GM21576 (cell line): ENCODE measurements around the gene KLK13.

Experiments
- ATAC-seq: cut with Tn5 transposase; IDR thresholded peaks from one replicate; pipeline ENCODE4 v1.9.1; 2021; ENCODE audit warnings: mild to moderate bottlenecking, moderate library complexity; ENCODE audit not compliant: unreplicated experiment

KLK13 gene

DNA sequence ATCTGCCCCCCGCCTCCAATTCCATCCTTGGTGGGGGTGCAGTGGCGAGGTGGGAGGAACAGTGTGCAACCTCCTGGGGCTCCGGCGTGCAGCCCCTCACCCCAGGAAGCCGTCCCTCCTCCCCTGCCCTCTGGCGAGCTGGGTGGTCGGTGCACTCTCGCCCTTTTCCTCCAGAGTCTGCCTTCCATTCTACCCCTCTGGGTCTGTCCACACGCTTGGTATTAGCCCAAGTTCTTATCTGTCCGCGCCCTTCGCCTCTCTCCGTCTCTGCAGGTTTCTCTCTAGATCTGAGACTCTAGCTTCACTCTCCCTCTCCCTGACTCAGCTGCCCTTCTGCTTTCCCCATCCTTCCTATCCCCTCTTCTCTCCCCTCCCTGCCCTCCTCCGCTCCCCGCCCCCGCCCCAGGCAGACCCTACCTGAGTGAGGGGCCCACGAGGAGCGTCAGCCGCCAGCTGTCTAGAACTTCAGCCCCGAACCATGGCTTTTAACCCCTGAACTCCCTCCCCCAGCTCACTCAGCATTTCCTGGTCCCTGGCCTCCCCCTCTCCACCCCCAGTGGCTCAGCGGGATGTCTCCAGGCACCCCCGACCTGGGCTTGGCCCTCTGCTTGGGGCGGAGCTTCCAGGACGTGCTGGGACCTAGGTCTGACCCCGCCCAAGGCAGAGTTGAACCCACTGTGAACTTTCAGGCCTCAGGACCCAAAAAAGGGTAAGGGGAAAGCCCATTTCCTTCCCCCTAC, 499 bp upstream of the KLK13 start:
- ATAC-seq = no peak

DNA sequence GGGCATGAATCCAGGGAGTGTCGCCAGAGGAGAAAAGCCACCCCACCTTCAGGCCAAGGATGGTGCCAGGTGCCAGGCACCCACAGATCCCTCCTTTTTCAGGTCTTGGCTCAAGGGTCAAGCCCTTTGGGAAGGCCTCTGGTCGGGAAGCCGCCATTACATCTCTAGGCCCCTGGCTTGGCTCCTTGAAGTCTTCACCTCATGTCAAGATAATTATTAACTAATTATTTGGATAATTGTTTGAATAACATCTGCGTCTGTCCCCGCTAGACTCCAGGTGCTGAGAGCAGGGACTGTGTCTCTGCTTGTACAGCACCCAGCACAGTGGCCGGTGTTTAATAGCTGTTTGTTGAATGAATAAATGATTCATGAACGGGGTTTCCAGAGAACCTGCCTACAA, 1.2 kb downstream of the KLK13 start:
- no peak for ATAC-seq

DNA sequence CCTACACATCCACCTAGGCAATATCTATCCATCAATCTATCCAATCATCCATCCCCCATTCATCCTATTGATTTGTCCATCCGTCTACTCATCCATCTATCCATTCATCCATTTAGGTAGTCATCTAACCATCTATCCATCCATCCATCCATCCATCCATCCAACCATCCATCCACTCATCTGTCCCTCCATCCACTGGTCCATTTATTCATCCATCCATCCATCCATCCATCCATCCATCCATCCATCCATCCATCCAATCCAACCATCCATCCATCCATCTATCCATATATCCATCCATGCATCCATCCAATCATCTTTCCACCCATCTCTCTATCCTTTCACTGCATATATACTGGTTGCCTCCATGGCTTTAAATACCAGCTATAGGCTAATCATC, 3.9 kb downstream of the KLK13 start:
- ATAC-seq = no peak

DNA sequence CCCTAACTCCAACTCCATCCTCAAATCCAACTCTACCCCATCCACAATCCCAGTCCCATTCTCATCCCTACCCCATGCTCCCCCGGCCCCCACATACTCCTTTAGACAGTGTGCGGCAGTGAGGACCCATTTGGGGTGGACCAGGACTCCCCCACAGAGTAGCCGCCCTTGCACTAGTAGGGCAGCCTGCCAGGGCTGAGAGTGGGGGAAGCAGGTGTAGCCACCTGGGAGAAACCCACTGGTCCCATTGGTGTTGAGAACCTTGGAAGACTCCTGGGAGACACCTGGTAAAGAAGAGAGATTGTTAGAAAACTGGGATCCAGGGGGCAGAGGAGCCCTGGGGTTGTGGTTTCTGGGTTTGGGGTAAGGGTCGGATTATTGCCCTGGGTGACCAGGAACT, 4.6 kb downstream of the KLK13 start:
- no peak for ATAC-seq

DNA sequence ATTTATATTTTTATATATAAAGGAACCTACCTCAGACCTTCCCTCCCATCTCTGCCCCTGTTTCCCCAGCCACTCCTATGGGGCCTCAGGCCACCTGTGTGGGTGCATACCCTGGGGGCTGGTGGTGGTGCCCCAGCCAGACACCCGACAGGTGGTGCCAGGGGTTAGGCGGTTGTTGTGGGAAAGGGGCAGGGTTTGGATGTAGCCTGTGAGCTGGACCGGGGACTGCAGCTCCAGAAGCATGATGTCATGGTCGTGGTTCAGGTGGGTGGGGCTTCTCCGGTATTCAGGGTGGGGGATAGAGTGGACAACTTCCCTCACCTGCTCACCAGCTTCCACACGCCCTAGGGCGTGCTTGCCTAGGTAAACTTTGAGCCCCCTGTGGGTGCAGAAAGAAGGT, 5.2 kb downstream of the KLK13 start:
- ATAC-seq = no peak

DNA sequence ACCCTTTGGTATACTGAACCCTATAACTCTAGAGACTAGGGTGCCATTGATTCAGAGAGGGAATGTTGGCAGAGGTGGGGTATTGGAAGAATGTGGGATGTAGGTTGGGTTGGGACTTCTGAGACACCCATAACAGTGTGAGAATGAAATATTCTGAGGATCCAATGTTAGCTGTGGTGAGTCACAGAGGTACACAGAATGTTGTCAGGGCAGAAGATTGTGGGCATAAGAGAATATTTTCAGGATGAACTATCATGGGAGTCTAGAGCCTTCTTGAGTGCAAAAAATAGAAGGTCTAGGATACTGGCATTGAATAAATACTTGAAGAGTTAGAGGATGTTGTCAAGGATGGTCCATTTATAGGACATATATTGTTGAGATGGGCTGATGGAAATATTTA, 9.0 kb downstream of the KLK13 start:
- ATAC-seq = no peak

DNA sequence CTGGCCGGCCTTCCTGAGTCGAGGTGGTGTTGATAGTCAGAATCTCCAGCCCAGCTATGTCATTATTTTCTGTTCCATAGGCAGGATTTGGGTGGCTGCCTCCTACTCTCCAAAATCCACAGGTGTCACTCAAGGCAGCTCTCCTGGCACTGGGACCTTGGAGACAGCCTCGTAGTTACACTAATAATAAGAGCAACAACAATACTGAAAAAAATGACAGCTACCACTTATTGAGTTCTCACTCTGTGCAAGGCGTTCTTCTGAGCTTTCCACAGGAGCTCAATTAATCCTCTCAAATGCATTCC, 17.9 kb downstream of the KLK13 start:
- no peak for ATAC-seq

DNA sequence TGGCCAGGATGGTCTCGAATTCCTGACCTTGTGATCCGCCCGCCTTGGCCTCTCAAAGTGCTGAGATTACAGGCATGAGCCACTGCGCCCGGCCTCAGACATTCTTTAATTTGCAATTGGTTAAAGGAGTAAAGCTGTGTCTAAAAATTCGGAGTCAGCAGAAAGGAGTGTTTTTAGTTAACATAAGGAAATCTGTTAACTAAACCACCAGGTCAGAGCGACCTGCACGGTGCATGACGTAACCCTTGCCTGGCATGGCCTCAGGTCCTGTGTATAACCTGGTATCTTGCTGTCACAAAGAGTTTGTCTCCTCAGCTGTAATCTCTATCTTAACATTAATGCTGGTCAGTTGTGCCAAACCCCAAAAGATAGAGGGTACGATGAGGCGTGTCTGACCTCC, 20.6 kb downstream of the KLK13 start:
- no peak for ATAC-seq

DNA sequence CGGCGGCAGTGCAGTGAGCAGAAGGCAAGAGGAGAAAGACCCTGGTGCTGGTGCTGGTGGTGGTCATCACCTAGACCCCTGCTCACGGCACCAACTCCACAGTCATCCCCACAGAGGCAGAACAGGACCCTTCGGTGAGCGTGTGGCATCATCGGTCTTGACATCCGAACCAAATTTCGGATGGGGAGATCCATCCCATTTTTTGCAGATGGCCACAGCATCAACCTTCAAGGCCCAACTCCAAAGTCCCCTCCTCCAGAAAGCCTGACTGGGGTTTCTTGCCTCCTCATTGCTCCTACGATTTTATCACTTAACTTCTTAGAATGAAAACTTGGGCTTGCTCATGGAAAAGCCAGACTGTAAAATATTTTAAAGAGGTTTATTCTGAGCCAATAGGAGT, 21.4 kb downstream of the KLK13 start:
- no peak for ATAC-seq

DNA sequence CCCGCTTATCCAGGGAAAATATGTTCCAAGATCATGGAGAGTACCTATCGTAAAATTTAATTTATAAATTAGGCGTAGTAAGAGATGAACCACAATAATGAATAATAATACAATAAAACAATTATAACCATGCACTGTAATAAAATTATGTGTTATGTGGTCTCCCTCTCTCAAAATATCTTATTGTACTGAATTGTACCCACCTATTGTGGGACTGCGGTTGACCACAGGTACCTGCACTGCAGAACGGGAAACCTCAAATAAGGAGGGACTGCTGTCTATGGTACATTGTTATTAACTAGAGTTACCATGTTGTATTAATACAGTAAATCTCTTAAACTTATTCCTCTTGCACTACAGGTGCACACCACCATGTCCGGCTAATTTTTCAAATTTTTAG, 24.7 kb downstream of the KLK13 start:
- ATAC-seq = no peak

DNA sequence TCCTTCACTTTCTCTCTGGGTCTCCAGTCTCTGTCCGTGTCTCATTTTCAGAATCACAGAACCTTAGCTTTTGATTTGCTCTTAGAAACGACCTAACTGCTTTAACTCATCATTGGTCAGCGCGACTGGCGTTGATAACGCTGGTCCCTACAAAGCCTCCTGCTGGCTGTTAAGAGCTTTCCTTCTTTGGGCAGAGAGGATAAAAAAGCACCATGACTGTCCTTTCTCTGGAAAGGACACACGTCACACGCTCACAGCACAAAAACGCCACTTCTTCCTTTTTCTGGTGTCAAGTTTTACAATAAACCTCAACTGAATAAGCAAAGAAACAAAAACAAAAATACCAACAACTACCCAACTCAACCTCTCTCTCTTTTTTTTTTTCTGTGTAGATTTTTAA, 28.4 kb downstream of the KLK13 start:
- no peak for ATAC-seq

DNA sequence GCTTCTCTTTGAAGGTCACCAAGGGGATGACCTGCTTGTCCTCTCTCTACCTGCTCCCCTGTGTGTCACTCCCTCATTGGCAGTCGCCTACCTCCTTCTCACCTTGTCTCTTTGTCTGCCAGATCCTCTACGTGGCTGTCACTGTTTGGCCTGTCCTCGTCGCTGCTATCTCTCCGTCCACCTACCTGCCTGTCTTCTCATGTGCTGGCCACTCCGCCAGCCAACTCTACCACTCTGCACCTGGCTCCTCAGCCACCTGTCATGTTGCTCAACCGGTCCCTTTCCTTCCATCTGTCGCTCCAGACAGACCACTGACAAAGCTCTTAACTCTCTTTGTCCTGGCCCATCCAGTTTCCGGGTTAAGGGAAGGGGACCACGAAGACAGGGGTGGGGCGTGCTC, 30.2 kb downstream of the KLK13 start, which contains the start of gene KLK12:
Gene KLK12 (minus strand): TSS at position 299 of the 400 bp plus-strand sequence. CDS start 381 bp downstream, outside the sequence.
- no peak for ATAC-seq

DNA sequence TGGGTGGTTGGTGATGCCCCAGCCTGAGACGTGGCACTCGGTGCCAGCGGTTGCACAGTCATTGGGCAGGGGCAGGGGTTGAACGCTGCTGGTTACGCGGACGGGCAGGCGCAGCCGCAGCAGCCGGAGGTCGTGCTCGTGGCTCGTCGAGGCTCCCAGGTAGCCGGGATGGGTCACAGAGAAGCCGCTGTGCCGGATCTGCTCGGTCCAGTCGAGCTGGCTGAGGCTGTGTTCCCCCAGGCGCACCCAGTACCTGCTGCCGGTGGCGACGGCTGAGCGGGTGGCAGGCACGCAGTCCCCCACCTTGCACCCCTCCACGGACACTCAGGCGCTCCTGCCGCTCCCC, 33.0 kb downstream of the KLK13 start:
- no peak for ATAC-seq

DNA sequence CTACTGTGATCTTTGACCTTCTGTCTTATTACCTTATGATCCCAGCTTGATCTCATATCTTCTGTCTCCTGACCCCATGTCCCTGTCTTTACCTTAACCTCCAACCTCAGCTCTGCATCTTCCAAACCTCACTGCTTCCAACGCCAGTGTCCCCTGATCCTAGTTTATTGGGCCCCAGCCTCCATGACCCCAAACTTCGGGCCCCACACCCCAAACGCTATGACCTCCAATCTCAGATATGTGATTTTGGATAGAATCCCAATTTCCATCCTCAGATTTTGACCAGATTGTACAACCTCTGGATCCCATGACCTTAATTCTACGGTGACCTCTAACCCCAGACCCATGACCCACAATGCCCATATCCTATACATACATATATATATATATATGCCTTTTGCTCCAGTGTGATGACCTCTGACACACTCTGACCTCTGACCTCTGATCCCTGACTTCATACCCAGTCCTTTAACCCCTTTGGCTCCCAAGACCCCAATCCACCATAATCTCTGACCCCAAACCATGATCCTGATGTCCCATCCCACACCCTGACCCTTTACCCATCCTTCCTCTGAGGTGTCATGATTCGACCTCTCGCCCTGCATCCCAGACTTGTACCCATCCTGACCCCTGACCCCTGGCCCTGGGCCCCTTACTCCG, 33.5 kb downstream of the KLK13 start:
- no peak for ATAC-seq

DNA sequence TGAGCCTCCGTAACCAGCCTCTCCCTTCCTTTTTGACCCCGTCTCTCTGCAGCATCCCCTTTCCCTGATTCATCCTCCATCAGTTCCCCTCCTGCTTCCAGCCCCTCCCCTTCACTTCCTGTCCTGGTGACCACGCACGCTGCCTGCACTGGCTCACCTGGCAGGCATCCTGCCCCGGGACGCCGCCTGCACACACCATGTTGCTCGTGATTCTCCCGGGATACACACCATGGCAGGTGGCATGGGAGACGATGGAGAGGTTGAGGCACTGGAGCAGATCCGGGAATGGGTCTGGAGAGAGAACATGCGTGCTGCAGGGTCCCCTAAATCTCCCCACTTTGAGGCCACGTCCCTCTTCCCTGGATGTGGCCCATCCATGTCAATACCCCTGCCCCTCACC, 34.3 kb downstream of the KLK13 start:
- no peak for ATAC-seq

DNA sequence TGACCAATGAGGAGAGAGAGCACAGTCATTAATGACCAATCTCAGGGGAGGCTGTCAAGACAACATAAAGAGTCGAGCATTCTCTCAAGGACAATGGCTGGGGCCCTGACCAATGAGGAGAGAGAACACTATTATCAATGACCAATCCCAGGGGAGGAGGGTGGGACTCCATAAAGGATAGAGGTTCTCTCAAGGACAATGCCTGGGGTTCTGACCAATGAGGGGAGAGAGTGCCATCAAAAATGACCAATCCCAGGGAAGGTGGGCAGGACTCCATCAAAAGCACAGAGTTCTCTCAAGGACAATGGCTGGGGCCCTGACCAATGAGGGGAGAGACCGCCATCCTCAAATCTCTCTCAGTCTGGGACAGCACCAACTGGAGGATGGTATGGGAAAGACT, 35.2 kb downstream of the KLK13 start:
- no peak for ATAC-seq

DNA sequence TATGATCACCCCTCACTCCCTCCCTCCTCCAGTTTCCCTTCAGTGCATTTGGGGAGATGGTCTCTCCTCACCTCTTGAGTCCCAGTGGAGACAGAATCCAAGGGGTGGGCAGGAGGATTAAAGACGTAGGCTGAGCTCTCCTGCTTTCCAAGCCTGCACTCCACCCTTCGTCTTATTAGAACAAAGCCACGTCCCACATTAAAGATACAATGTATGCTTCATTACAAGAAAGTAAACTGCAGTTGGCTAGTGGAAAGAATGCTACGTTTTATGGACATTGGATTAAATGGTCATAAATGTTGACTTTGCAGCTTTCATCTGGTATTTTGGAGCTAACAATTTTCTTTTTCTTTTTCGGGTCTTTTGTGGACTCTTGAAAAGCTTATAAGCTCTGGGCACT, 37.0 kb downstream of the KLK13 start:
- no peak for ATAC-seq

DNA sequence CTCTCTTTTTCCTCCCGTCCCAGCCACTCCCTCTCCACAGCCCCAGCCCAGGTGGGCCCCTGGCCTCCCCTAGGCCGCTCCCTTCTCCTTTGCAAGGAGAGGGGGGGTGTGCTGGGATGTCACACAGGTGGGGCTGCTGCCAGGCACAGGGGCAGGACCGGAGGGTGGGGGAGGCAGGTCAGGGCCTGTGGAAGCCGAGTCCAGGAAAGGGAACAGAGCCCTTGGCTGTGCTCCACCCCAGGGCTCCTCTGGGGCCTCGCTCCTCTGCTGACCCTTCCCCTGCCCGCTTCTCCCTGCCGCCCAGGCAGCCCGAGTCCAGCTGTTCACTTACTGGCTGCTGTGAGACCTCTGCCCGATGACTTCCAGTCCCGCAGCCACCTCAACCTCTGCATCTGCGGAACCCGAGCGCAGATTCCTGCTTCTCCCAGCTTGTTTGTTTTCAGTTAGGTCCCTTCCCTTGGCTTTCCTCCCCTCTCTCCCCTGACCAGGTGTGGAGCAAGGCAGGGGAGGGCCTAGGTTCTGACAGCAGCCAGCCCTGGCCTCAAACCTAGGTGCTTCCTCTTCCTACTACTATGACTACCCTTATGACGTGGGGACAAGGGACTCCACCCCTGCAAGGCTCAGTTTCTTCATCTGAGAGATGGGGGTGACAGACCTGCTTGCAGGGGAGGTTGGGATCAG, 37.6 kb downstream of the KLK13 start:
- ATAC-seq = no peak

DNA sequence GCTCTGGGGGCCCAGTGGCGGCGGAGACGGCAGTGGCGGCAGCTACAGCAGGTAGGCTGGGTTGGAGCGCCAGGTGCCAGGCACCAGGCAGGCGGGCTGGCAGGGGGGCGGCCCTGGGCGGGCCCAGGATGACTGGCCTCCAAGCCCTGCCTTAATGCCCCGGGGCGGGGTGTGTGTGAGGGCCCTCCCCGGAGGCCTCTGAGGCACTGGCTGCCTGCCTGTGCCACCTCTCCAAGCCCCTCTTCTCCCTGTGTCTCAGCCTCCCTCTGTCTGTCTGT, 38.4 kb downstream of the KLK13 start, which contains the start of gene KLK11:
Gene KLK11 (minus strand): TSS at position 63 of the 278 bp plus-strand sequence. CDS start 985 bp downstream, outside the sequence.
- no peak for ATAC-seq

DNA sequence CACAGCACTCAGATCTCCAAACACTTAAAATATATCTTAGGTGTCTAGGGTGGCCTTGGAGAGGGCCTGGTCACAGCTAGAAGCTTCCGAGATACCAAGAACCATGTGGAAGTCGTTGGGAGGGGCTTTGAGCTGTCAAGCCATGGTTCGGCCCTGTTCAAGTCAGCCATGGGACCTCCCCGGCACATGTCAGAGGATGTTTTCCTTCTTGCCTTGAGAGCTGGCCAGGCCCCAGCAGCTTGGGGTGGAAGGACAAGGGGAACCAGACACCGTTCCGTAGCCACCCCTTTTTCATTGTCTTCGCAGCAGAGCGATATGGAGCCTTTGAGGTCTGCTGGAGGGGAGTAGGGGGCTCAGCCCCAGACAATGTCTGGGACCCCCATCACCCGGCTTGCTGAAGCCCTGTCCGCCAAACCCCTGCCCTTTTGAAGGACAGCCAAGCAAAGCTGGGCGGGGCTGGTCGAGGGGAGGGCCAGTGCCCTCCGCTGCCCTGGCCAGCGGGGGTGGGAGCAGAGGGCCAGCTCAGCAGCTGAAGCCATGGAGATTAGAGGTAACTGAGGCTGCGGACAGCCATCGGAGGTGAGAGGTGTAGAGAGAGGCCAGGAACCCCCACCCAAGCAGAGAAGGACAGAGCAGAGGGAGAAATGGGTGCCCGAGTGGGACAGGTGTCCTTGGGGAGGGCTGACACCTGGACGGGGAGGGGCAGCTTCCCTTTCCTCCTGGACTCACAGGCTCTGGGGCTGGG, 38.9 kb downstream of the KLK13 start:
- ATAC-seq = no peak

DNA sequence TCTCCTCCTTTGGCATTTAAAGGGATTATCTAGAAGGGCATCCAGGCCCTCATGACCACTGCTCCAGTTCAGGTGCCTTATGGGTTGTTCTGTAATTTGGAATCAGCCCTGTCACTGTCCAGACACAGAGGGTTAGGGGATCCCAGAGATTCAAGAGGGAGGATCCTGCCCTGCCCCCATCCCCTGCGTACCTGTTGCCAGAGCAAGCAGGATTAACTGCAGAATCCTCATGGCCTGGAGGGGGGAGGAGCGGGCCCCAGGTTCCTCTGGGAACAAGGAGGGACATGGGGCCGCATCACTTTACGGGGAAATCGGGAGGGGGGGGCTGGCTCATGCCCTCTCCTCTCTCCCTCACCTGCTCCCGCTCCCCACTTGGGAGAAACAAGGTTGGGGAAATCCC, 39.5 kb downstream of the KLK13 start:
- no peak for ATAC-seq

DNA sequence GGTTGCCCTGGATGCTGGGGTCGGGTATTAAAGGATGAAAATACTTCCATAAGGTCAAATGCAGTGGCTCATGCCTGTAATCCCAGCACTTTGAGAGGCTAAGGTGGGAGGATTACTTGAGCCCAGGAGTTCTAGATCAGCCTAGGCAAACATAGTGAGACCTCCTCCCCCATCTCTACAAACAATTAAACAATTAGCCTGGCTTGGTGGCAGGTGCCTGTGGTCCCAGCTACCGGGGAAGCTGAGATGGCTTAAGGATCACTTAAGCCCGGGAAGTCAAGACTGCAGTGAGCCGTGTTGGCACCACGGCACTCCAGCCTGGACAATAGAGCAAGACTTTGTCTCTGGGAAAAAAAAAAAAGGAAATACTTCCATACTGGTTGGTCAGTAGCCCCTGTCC, 40.0 kb downstream of the KLK13 start:
- no peak for ATAC-seq
